H1 (cell line): ENCODE measurements around the gene INTS1. TPM values are rescaled to one million over a fixed set of nuclear protein-coding genes. Genes with fewer than 3 reads are reported as not detected.

Experiments
- CBX5 ChIP-seq: fragments of 300-800, 300-1000 bp; sonication (generic); IDR thresholded peaks from 2 replicates; pipeline ENCODE4 v1.7.1; 2016; ENCODE audit warnings: antibody characterized with exemption, low read length, low read depth
- CREB1 ChIP-seq: IDR thresholded peaks from 2 replicates; pipeline ENCODE4 v1.6.1; 2012; ENCODE audit warnings: inconsistent platforms
- EGR1 ChIP-seq: IDR thresholded peaks from 2 replicates; pipeline ENCODE4 v1.6.1; 2011; ENCODE audit warnings: low read depth, low read length, borderline replicate concordance
- HDAC6 ChIP-seq: IDR thresholded peaks from one replicate; pipeline ENCODE4 v1.7.1; 2012; ENCODE audit warnings: low read depth, mild to moderate bottlenecking, inconsistent platforms, low read length, moderate library complexity
- KDM4A ChIP-seq: IDR thresholded peaks from one replicate; pipeline ENCODE4 v1.7.1; 2012; ENCODE audit warnings: low read depth, mild to moderate bottlenecking, moderate library complexity, low read length, inconsistent platforms; ENCODE audit not compliant: severe bottlenecking
- NRF1 ChIP-seq: IDR thresholded peaks from 2 replicates; pipeline ENCODE4 v1.6.1; 2011; ENCODE audit warnings: mild to moderate bottlenecking, low read depth, low read length, improper control_type of control experiment
- POU5F1 ChIP-seq: IDR thresholded peaks from 2 replicates; pipeline ENCODE4 v1.6.1; 2011; ENCODE audit warnings: low read depth, mild to moderate bottlenecking, low read length, moderate library complexity
- RAD21 ChIP-seq, 2 experiments: IDR thresholded peaks in 1 of 2; conservative IDR thresholded peaks in 1 of 2; 2 replicates each; pipeline ENCODE4 v1.6.1; 2011; ENCODE audit warnings: low read depth in 2 of 2, low read length in 2 of 2, improper control_type of control experiment in 1 of 2, inconsistent platforms in 1 of 2, mild to moderate bottlenecking in 1 of 2, moderate library complexity in 1 of 2
- RBBP5 ChIP-seq: IDR thresholded peaks from 2 replicates; pipeline ENCODE4 v1.7.1; 2012; ENCODE audit warnings: low read depth, mild to moderate bottlenecking, inconsistent platforms, low read length, moderate library complexity, borderline replicate concordance
- RFX5 ChIP-seq: IDR thresholded peaks from 2 replicates; pipeline ENCODE4 v1.6.1; 2011; ENCODE audit warnings: low read depth, low read length, improper control_type of control experiment, borderline replicate concordance
- SIN3A ChIP-seq, 2 experiments: IDR thresholded peaks in 1 of 2; conservative IDR thresholded peaks in 1 of 2; 2 replicates each; pipeline ENCODE4 v1.6.1; 2011 to 2012; ENCODE audit warnings: low read length in 2 of 2, improper control_type of control experiment in 1 of 2, low read depth in 1 of 2, mild to moderate bottlenecking in 1 of 2
- SIX5 ChIP-seq: IDR thresholded peaks from 2 replicates; pipeline ENCODE4 v1.6.1; 2011; ENCODE audit warnings: mild to moderate bottlenecking, low read depth, low read length
- SP1 ChIP-seq: IDR thresholded peaks from 2 replicates; pipeline ENCODE4 v1.6.1; 2011; ENCODE audit warnings: low read depth, low read length
- SP2 ChIP-seq: IDR thresholded peaks from 2 replicates; pipeline ENCODE4 v1.6.1; 2012; ENCODE audit warnings: mild to moderate bottlenecking, low read length, inconsistent platforms
- SRF ChIP-seq: IDR thresholded peaks from 2 replicates; pipeline ENCODE4 v1.6.1; 2011; ENCODE audit warnings: mild to moderate bottlenecking, low read depth, low read length, moderate library complexity
- TAF7 ChIP-seq: optimal IDR thresholded peaks from 2 replicates; pipeline ENCODE3; 2011; ENCODE audit warnings: low read depth, mild to moderate bottlenecking, inconsistent platforms, low read length, moderate library complexity, borderline replicate concordance
- TCF12 ChIP-seq: IDR thresholded peaks from 2 replicates; pipeline ENCODE4 v1.6.1; 2011; ENCODE audit warnings: low read depth, mild to moderate bottlenecking, low read length
- TEAD4 ChIP-seq: IDR thresholded peaks from 2 replicates; pipeline ENCODE4 v1.6.1; 2012; ENCODE audit warnings: low read depth, low read length, inconsistent platforms, mixed read lengths
- polyA plus RNA-seq, 7 experiments: library from polyadenylated mRNA; depleted of rRNA in 3 of 7; stranded (reverse) in 5 of 7; unstranded in 2 of 7; fragments of >200 nt in 5 of 7; fragments of 200-250 nt in 2 of 7; gene quantifications; 1 replicate in 5 of 7; 2 replicates in 1 of 7; 4 replicates in 1 of 7; pipeline versions ENCODE4 v1.2.1 to v1.2.3, GENCODE V29; 2011 to 2013; ENCODE audit warnings: missing spikeins in 2 of 7, mixed read lengths in 2 of 7
- total RNA-seq: library from RNA; stranded (reverse); fragmentation: NEBNext Ultra II Directional; extraction: Animal tissue kit (Norgen Biotek cat#: 25700); gene quantifications from 2 replicates; pipeline ENCODE4 v1.2.1, GENCODE V29; 2021

The INTS1 gene
- total and polyA plus RNA-seq, 2 of the 8 experiments (the other 6 are each of a cell fraction or from before 2014, with no cell fraction given): 76.9 to 104 TPM

DNA sequence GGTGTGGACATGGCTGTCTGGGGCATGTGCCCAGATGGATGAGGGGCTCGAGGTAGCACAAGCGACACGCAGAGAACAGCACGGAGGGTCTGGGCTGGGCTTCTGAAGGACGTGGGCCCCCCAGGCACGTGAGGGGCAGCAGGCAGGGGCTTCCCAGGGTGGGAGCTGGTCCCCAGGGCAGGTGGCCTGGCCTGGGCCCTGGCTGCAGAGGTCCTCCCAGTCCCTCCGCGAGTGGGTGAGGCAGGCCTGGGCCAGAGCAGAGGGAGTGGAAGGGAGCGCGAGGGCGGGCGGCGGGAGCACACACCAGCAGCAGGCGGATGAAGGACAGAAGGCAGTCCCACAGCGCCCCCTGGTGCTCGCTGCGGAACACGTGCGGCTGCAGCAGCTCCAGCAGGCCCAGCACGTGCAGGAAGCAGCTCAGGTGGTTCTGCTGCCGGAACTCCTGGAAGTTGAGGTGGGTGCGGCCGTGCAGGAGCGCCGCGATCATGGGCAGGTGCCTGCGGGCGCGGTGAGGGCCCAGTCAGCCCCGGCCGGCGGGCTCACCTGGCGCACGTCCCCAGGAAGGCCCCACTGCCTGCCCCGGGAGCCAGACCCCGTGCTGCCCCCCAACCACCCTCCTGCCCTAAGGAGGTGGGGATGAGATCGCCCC, 30.2 kb downstream of the INTS1 start (continued):
- TF ChIP-seq POU5F1 (no peak), CREB1 (peak; percentile 48; the same call in 1 of the 2 replicates), SIX5 (no peak), EGR1 (no peak), RBBP5 (no peak), SIN3A (conservative IDR thresholded peaks at IDR 0.05 in 1 of 2, IDR thresholded peaks at IDR 0.05 in 1 of 2; ENCODE audit: low read depth in 1 of 2, low read length in 2 of 2) (peak; percentile 74 to 94; a peak in 2 of 4 replicates), NRF1 (no peak), HDAC6 (no peak), RFX5 (no peak), TAF7 (no peak), SP2 (no peak), TEAD4 (peak; percentile 62; the same call in 1 of the 2 replicates), CBX5 (no peak), TCF12 (0 out of 2 replicates have a peak, but pooled peaks have one; percentile 63), RAD21 (IDR thresholded peaks at IDR 0.05 in 1 of 2, conservative IDR thresholded peaks at IDR 0.05 in 1 of 2; ENCODE audit: low read depth in 2 of 2, low read length in 2 of 2) (peak; percentile 82 to 85), SP1 (no peak), SRF (peak; percentile 47; the same call in 1 of the 2 replicates), KDM4A (no peak)
